Stimulated activated CD8-positive, alpha-beta memory T cell treated with anti-CD3 and anti-CD28 coated beads, Interleukin-12 subunit alpha, Interleukin-12 subunit beta, amount 100 ng/mL, for 24 hours (primary cell): ENCODE data around the gene MPND.

ENCODE experiments used
- DNase-seq: peaks from one replicate; pipeline ENCODE4 v3.0.0-alpha.2; 2020; ENCODE audit errors: extremely low read depth

MPND gene

GRCh38 chr19:4343370-4344307 lies at the start of gene MPND:
TSS of gene MPND (plus strand) at chr19:4343562. CDS start at chr19:4343594, 32 bp downstream.
- peak; percentile 90 for DNase-seq

GRCh38 chr19:4294389-4294788 lies 49.0 kb upstream of the MPND start:
- no peak for DNase-seq

GRCh38 chr19:4295972-4296771 lies 47.2 kb upstream of the MPND start:
- no peak for DNase-seq

DNA sequence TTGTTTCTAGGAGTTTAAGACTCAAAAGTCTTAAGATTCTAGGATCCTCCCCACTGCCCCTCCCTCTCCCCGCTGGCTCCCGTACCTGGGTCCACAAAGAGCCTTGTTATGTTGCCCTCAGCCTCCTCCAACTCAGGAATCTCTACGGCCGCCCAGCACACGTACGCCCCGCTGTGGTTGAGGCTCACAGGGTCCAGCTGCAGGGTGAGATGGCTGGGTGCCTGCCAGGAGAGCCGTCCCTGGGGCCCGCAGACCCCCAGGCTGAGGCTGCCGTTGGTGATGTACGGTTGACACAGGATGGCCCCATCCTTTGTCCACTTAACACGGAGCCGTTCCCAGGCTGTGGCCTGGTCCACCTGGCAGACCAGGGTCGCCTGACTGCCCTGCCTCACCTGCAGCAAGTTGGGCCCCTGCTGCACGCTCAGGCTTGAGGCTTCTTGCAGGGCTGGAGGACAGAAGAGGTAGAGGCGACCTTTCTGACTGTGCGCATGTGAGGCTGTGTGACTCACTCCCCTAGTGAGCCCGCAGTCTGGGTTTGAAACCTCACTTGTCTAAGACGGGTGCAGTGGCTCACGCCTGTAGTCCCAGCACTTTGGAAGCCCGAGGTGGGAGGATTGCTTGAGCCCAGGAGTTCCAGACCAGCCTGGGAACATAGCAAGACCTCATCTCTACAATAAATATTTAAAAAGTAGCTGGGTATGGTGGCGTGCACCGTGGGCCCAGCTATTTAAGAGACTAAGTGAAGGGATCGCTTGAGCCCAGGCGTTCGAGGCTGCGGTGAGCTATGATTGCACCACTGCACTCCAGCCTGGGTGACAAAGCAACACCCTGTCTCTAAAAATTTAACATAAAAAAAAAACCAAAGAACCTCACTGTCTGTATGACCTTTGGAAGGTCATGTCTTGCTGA lies 45.2 kb upstream of the MPND start:
- no peak for DNase-seq

GRCh38 chr19:4298810-4299550 lies 44.4 kb upstream of the MPND start:
- DNase-seq = no peak

DNA sequence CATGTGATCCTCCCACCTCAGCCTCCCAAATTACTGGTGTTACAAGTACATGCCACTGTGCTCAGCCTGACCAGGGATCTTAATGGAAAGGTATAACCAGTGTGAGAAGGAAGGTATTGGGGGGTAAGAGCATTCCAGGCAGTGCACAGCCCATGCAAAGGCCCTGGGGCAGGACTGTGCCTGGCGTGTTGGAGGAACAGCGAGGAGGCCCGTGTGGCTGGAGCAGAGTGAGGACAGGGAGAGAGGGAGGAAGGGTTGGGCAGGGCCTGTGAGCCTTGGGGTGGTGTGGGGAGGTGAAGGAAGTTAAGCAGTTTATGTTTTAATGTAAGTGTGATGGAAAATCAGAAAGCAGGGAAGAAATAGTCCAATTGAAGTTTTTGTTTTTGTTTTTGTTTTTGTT lies 42.8 kb upstream of the MPND start:
- no peak for DNase-seq

- DNase-seq = no peak
Observed at GRCh38 chr19:4301590-4302242, 41.6 kb upstream of the MPND start.

DNA sequence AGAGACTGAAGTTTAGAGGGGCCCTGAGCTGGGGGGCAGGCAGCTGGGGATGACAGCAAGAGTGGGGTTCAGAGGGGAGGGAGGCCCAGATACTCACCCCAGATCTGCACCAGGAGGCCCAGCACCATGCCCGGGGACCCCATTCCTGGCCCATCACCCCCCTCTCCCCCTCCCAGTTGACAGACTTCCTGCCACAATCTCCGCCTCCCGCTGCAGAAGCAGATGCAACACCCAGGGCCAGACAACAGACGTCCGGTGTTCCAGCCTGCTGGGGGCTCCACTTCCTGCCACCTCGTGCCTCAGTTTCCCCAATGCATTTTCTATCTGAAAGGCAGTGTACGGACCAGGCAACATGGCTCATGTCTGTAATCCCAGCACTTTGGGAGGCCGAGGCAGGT lies 41.1 kb upstream of the MPND start, which contains the start of gene TMIGD2:
TMIGD2 (minus strand) TSS at position 147 of the 398 bp plus-strand sequence; CDS start at position 143, 4 bp downstream.
- DNase-seq = no peak

DNA sequence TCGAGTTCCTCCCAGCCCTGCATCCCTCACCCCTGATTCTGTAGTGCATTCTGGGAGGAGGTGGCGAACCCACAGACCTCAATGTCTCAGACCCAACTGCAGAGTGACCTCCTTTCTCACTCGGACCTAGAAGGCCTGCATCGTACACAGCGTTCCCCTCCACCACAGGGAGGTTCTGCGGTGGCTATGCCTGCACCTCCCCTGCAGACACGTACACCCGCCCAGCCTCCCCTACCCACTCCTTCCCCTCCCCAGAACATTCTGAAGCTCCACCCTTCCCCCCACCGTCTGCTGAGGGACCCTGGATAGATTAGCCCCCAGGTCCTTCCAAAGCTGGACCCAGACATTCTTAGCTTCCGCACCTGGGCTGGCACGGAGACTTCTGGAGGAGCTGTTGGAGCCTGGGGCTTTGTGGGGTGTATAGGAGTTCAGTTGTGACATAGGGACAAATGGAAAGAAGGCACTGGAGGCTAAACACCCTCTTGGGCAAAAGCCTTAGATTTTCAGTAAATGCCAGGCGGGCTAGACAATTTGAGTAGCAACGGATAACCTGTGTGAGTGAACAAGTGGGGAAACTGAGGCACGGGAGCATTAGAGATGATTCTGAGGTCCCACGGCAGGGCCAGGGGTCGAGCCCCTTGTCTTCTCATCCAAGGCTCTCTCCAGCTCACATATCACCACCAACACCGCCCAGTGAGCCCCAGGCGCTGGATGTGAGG lies 39.4 kb upstream of the MPND start:
- no peak for DNase-seq

- DNase-seq = peak; percentile 39
Observed at GRCh38 chr19:4304538-4305256, 38.7 kb upstream of the MPND start, which contains the start of gene FSD1. TSS of gene FSD1 (plus strand) at chr19:4304598. CDS start at chr19:4304747, 149 bp downstream.

DNA sequence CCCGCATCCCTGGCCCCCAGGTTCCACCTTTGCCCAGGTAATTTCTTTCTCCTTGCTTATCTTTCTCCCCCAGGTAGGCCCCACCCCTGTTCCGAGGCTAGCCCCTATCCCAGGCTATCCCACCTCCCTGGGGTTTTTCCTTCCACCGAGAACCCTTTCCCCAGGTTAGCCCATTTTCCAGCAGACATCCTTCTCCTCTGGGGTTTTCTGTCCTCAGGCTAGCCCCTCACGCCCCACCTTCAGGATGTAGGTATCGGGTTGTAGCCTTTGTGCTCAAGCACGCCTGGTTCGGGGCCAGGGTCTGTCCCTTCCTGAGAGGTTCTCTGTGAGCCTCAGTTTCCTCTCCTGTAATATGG lies 38.1 kb upstream of the MPND start:
- DNase-seq = no peak

- DNase-seq = no peak
Observed at GRCh38 chr19:4305659-4306058, 37.7 kb upstream of the MPND start.

GRCh38 chr19:4310247-4311121 lies 32.9 kb upstream of the MPND start:
- no peak for DNase-seq

DNA sequence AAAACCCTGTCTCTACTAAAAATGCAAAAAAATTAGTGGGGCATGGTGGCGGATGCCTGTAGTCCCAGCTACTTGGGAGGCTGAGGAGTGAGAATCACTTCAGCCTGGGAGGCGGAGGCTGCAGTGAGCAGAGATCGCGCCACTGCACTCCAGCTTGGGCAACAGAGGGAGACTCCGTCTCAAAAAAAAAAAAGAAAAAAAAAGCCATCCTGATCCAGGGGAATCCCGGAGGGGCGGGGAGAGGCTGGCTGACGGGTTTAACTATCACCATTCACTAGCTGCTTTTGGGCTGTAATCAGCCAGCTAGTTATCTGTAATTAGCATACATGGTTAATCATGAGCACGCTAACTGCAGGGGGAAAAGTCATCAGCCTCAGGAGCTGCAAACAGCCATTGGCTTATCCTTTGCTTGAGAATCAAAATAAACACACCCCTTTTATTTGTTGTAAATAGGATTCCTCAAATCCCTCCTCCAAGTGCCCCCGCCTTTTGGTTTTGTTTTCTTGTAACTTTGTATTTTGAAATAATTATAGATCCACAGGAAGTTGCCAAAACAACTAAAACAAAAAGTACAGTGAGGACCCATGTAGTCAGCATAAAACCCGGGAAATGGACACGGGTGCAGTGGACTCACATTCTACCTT lies 29.4 kb upstream of the MPND start:
- DNase-seq = no peak

GRCh38 chr19:4316956-4317355 lies 26.4 kb upstream of the MPND start:
- DNase-seq = no peak

DNA sequence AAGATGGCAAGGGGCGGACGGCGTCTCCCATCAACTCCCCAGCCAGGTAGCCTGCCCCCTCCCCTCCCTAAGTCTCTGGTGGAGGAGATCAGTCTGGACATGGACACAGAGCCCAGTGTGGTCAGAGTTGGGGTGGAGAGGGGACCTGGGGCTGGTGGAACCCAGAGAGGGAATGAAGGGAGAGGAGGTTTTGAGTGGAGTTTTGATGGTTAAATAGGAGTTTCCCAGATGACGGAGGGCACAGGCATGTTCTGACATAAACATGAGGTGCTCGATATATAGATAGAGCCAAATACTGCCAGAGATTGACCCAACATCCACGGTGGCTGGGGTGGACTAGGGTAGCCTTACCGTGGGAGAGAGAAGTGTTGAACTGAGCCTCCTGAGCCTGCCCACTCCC lies 24.9 kb upstream of the MPND start:
- DNase-seq = no peak

- no peak for DNase-seq
Observed at GRCh38 chr19:4319067-4319718, 24.2 kb upstream of the MPND start.
